ENCODE data around the gene TRMT44.
"Not testable (repeated sequence)": the region's sequence is repeated elsewhere in the genome, so short reads cannot be mapped to it uniquely, and the experiment has no call there.

The TRMT44 gene

GRCh38 chr4:8470451-8471024 is 30.0 kb downstream of the TRMT44 start:
- DNase-seq = no peak

GRCh38 chr4:8471211-8471875 is 30.8 kb downstream of the TRMT44 start:
- DNase-seq = no peak

GRCh38 chr4:8472158-8472688 is 31.6 kb downstream of the TRMT44 start:
- DNase-seq = no peak

GRCh38 chr4:8472689-8473197 is 32.2 kb downstream of the TRMT44 start:
- DNase-seq = no peak

- DNase-seq = no peak
Observed at GRCh38 chr4:8473198-8473919, 32.8 kb downstream of the TRMT44 start.

- no peak for DNase-seq
Observed at GRCh38 chr4:8473920-8474590, 33.5 kb downstream of the TRMT44 start.

GRCh38 chr4:8474856-8475255 is 34.3 kb downstream of the TRMT44 start:
- DNase-seq = no peak

- no peak for DNase-seq
Observed at GRCh38 chr4:8475751-8476575, 35.4 kb downstream of the TRMT44 start.

GRCh38 chr4:8477095-8477635 is 36.6 kb downstream of the TRMT44 start:
- no peak for DNase-seq

- DNase-seq = no peak
Observed at GRCh38 chr4:8477676-8478075, 37.1 kb downstream of the TRMT44 start.

GRCh38 chr4:8478371-8478770 is 37.8 kb downstream of the TRMT44 start:
- no peak for DNase-seq

- DNase-seq = no peak
Observed at GRCh38 chr4:8478801-8479744, 38.5 kb downstream of the TRMT44 start.

- no peak for DNase-seq
Observed at GRCh38 chr4:8480221-8480620, 39.6 kb downstream of the TRMT44 start.

GRCh38 chr4:8486643-8487042 is 46.1 kb downstream of the TRMT44 start:
- DNase-seq = not testable (repeated sequence)

- no peak for DNase-seq
Observed at GRCh38 chr4:8488791-8489369, 48.3 kb downstream of the TRMT44 start.

- not testable (repeated sequence) for DNase-seq
Observed at GRCh38 chr4:8491478-8491877, 50.9 kb downstream of the TRMT44 start.

- DNase-seq = no peak
Observed at GRCh38 chr4:8492174-8492573, 51.6 kb downstream of the TRMT44 start.

GRCh38 chr4:8493484-8493883 is 52.9 kb downstream of the TRMT44 start:
- no peak for DNase-seq

GRCh38 chr4:8494218-8494617 is 53.6 kb downstream of the TRMT44 start:
- DNase-seq = no peak

- no peak for DNase-seq
Observed at GRCh38 chr4:8494983-8495548, 54.5 kb downstream of the TRMT44 start.
